SH-SY5Y (cell line): Measurements from ENCODE around the gene MALRD1.

ENCODE experiments used
- GATA2 ChIP-seq: IDR thresholded peaks from 2 replicates; pipeline ENCODE4 v1.6.1; 2011; ENCODE audit warnings: mild to moderate bottlenecking, low read depth, low read length
- GATA3 ChIP-seq: IDR thresholded peaks from 2 replicates; pipeline ENCODE4 v1.6.1; 2011; ENCODE audit warnings: low read depth, mild to moderate bottlenecking, low read length, moderate library complexity

- TF ChIP-seq GATA2: no peak
- no peak for TF ChIP-seq GATA3
Observed at GRCh38 chr10:19762026-19762425, 713.4 kb downstream of the MALRD1 start.
